CD4-positive, alpha-beta T cell treated with Interferon alpha-2 for 1 hour (primary cell): ENCODE results near the gene TRIP12.
"Not testable (repeated sequence)": the region's sequence is repeated elsewhere in the genome, so short reads cannot be mapped to it uniquely, and the experiment has no call there.

Experiments
- DNase-seq, 2 donors: peaks; one replicate each; pipeline ENCODE4 v3.0.0-alpha.2; 2020 to 2022

TRIP12 gene

DNA sequence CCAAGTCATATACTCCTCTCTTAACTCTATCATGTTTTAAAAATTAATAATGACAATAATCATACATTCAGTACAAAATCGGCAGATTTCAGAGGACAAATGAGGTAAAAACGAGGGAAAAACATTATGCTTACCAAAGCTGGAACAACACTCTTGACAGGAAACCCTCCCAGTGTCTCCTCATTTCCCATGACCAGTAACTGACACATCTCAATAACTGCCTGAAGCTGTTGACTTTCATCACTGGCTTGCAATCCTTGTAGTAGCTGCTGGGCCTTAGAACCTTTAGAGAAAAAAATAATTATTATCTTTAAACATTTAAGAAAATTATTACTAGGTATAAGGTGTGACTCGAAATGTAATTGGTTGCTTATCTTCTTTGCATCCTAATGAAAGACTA lies 103.6 kb downstream of the TRIP12 start:
- DNase-seq, result no peak

DNA sequence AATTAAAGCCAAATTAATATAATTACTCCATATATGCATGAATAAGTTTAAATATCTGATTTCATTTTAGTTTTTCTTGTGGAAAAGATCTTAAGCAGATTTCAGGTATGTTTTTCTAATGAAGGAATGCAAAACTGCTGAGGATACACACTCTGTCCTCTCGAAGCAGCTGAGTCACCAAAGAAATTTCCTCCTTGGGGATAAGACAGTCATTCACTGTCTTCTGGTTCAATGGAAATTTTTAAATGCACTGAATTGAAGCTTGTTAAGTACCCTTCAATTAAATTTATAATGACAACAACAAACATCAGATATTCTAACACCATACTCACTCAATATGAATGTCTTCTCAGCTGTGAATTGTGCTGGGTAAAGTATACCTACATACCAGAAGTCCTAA lies 106.0 kb downstream of the TRIP12 start:
- no peak for DNase-seq

DNA sequence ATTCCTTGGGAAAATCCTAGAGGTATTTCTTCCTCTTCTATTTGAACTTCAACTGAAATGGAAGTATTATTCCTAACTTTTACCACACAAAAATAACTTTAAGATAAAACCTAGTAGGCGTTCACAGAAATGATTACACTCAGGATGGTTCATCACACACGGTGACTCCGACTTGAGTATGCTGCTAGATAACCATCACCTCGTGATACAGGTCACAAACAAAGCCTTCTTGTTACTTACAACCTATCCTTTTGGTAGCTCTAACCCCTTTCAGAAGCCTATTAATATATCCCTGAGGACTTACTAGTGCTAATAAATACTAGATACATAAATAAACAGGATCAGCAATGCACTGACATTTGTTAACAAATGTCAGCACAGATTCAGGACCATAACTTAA lies 106.5 kb downstream of the TRIP12 start:
- DNase-seq, result no peak

DNA sequence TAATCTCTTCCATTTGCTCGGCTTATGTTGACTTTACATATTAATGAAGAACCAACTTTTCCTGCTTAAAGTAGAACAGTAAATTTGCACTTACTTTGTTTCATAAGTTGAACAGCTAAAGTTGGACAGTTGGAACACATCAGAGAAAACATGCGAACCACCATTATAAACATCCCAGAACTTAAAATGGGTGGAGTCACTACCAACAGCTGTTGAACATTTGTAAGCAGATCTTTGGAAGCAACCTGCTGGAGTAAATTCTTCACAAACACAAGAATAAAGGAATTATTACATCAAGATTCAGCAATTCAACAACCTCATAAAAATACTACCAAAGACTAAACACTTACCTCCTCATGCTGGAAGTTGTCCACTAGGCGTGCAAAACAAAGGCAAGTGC lies 111.0 kb downstream of the TRIP12 start:
- no peak for DNase-seq

DNA sequence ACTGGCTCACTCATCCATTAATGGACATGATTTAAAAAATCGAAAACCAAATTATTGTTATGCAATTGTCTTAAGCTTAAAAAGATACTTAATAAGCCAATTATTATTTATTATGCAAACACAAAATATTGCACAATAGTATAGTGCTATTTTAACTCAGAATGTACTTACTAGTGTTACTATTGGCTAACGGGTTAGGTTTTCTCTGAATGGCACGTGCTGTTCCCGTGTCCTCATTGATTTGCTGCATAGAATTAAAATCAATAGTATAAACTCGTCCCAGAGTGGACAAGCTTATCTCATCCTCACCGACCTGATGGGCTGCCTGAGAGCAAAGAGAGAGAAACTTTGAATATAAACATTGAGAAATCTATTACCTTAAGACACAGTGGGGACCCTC lies 116.2 kb downstream of the TRIP12 start:
- no peak for DNase-seq

DNA sequence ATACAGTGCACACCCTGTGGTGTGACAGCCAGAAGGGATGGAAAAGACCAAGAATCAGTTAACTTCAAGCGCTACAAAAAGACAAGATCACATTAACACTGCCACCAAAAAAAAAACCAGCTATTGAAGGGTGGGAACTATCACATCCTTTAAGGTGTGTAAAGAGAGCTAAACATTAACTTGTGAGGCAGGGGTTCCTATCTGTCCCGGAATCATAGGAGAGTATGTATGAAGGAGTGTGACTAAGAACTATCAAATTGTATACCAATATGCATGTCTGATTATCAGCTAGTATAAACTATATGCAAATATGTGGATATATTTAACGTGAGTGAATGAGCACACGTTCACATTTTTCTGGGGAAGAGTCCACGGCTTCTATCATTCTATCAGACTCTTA lies 119.0 kb downstream of the TRIP12 start:
- no peak for DNase-seq

DNA sequence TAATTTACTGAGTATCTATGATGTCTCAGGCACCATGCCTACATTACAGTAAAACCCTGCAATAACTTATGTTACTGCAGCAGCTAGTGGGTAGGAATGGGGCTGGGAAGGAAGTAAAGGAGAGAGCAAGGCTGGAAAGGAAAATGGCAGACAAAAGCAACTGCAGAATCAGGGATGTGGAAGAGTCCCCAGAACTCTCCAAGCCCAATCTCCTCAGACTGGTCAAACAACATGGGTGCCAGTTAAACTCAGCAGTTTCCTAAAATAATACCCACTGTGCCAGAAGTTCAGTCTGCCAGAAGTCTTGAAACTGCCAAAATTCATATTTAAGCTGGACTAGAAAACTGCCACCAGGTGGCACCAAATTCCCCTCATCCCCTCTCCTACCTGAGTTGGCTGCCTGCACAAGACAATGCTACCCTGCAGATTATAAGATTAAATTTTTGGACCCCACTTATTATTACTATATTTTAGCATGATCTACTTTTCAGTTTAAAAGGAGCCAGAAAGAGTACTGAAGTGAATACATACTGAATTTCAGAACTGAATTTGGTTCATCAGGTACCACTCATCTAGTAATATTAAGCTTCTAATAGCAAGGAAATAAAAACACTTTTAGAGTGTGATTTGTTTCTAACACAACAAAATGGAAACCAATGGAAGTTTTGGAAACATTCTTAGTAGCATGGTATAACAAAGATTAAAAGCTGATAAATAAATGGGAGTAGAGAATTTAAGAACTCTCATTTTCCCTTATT lies 120.6 kb downstream of the TRIP12 start:
- DNase-seq, result peak; percentile 58 to 73

DNA sequence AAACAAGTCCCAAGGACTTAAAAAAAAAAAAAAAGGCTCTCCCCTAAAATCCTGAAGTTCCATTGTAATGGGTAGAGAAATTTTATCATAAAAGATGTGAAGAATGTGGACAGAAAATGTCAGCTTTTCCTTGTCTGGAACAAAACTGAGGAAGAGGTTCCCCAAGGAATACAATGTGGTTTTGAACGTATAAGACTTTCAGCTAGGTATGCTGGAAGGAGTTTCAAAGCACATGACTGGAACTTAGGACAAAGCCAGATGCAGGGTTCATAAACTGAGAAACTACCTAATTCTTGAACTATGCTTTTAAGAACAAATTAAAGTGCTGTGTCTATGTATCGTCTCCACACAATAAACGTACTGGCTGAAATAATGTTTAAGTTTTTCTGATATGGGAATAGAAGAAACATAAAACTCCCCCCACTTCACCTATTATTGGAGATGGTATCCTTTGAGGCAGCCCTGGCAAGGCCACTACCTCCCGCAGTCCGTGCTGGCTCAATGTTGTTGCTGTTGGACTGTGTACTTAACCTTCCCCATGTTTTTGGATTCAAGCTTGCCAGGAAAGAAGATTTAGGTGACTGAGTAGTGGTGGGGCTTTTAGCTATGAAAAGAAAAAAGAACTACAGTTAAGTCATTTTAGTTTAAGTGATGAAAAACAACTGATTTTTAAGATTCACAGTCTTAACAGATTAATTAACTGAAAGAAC lies 123.2 kb downstream of the TRIP12 start:
- no peak for DNase-seq

DNA sequence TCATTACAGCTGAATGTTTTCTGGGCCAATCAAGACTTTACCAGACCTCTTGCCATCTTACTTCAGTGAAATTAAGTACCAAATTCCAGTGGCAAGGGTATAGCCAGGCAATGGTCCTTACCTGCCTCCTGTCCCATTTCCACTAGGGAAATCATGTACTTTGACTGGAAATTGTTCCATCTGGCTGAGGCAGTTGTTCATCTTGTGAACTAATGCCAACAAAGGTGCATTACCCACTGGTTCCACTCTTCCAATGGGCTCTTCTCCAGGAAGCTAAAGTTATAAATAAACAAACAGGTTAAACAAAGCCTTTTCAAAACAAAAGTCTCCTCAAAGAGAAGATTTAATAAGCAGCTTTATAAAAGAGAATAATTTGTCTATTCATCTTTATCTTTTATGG lies 126.8 kb downstream of the TRIP12 start:
- no peak for DNase-seq

DNA sequence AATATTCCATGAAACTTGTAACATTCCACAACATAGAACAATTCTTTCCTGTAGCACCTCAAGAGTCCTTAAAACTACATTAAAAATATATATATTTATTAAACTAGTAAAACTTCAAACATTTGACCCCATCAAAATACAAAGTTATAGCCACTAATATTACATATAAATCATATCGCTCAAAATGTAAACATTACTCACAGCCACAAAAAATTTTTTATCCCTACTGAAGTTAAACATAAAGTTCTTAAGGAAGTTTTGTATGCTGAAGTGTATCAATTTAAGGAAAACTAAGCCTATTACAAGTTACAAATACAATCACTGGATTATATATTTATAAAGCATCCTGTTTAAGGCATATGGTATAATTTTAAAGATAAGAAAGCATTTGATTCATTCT lies 127.2 kb downstream of the TRIP12 start:
- no peak for DNase-seq

DNA sequence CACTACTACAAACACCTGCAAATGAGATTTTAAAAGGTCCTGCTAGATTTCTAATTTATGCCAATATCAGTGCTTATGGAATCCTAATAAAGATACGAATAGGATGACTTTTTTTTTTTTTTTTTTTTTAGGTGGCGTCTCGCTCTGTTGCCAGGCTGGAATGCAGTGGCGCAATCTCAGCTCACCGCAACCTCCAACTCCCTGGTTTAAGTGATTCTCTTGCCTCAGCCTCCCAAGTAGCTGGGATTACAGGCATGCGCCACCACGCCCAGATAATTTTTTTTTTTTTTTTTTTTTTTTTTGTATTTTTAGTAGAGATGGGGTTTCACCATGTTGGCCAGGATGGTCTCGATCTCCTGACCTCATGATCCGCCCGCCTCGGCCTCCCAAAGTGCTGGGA lies 135.5 kb downstream of the TRIP12 start:
- not testable (repeated sequence) for DNase-seq

DNA sequence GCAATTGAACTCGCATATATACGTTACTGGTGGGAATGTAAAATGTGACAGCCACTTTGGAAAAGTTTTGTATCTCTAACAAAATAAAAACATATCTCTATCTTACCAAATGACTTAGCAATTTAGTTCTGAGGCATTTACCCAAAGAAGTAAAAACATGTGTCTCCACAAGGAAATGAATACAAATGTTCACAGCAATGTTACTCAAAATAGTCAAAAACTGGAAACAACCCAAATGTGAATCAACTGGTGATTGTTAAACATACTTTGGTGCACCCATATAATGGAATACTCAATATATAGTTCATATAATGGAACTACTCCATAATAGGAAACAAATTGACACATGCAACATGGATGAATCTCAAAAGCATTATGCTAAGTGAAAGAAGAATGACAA lies 137.0 kb downstream of the TRIP12 start:
- no peak for DNase-seq

DNA sequence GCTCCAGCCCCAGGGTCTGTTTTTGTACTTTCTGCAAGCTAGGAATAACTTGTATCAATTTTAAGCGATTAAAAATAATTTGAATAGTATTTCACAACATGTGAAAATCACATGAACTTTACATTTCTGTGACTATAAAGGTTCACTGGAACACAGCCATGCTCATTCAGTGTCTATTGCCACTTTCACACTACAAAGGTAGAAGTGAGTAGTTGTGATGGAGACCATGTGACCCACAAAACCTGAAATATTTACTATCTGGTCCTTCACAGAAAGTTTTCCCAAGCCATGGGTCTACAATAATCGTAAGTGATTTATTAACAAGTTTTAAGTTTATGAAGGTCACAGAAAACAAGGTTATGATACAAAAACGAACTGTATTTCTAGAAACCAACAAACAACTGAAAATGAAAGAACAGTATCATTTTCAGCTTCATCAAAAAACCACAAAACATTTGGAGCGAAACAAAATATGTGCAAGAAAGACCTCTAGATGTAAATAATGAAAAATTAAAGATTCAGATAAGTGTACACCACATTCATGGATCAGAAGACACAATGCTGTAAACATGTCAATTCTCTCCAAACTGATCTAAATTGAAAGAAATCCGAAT lies 138.6 kb downstream of the TRIP12 start:
- DNase-seq, result no peak

DNA sequence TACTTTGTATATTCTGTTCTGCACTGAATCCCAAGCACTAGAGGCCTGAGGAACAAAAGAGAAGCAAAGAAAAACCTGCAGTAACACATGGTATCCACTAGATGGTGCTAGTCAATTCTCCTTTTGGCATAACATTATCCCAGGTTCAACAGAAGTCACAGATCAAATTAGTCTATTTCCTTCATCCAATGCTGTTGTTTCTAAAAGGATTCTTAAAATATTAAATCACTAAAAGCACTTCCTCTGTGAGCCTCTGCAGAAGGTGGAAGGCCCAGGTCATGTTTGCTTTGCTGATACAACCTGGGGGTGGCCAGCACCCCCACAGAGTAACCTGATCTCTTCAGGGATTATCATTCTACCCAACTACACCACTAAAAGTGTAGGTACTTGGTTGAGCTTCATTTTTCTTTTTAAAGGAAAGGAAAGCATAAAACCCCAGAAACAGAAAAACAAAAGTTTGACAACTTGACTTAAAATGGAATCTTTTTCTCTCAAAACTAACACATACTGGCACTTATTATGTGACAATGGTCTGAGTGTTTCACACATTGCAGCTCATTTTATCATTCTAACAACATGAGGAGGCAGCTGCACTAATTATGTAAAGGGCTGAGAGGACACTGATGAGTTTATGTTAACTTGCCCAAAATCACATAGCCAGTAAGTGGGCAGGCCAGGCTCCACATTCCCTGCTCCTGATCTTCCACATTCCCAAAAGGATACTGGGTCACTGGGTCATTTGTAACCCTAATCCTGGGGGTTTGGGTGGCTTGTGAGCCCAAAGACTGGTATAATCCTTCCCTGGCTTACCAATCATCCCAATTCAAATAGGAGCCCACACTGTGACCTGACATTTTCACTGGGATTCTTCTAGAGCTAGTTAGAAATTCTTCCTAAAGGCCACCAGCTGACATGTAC lies 140.7 kb downstream of the TRIP12 start:
- DNase-seq, result peak in 1 of 2 donors; percentile 46

DNA sequence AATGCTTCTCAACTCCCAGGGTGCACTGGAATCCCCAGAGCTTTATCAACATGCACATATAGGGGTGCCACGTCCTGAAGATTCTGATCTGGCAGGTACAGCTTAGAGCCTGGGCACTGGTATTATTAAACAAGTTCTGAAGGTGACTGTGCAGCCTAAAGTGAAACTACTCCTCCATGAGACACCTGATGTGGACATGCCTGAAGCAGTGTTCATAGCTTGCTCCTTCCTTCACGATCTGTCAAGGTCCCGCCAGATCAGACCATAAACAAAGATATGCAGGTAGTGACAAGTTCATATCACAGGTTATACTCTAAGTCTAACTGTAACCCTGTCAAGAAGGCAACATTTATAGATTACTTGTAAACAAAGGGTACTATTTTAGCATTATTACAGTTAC lies 142.2 kb downstream of the TRIP12 start:
- no peak for DNase-seq

DNA sequence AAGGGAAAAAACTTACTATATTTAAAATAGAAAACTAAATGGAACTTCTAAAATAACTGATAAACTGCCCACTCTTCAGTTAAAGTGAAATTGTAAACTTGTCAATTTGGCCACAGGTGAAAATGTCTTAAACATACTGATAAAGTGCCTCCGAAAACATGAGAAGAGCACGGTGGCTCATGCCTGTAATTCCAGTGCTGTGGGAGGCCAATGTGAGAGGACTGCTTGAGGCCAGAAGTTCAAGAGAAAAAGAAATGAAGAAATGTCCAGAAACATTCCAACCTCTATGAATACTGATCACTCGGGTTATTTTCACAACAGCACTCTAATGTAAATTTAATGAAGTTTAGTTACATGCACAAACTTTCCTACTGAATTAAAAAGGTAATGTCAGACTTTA lies 144.1 kb downstream of the TRIP12 start:
- DNase-seq, result no peak

DNA sequence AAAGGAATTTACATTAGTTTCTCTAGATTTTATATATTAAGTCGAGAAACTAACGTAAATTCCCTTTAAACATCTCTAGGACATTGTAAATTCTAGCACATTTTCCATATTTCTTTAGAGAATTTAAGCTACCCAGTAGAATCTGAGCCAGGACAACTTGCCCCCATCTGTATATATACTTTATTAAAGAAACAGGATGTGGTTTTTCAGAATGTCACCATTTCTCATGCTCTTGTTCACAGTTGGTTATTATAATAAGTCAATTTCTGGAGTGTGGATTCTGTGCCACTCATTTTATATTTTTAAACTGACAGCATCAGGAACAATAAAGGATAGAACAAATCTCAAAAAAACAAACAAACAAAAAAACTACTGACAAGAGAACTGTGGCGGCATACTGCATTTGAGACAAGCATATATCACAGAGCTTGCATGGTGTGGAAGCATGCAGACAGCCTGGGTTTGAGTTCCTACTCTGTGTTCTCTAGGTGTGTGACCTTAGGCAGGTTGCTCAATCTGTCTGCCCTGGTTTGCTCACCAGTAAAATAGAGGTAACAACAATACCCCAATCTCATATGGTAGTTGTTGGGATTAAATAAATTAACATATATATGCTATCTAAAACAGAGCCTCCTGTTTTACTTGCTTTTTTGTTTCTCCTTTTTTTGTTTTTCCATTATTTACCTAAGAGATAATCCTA lies 146.0 kb downstream of the TRIP12 start:
- peak in 1 of 2 donors; percentile 20 for DNase-seq

DNA sequence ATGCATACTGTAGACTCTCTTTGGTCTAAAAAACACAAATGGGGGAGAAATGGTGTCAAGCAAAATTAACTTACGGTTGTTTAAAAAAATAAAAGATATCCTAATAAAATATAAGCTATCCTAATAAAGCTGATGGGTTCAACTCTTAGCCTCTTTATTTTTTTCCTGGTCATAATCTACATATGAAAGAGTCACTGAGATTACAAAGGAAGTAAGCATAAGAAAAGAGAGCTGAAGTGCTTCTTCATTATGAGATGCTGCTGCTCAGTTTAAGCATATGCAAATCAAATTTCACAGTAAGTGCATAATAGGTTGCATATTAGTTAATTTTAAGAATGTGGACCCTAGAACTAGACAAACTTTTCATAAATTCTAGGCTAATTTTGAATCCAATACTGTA lies 147.6 kb downstream of the TRIP12 start:
- DNase-seq, result no peak

DNA sequence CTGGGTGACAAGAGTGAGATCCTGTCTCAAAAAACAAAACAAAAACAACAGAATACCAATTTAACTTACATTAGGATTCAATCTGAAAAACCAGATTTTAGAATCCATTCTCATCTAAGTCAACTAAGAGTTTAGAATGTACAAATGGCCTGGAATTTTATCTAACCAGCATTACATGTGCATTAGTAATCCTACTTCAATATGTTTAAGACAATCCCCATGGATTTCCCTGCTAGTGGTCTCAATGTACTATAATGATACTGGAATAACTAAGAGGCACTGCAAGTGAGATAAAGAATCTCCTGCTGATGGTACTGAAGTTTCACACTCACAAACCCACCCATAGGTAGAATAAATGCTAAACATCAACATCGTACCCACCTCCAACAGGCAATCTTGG lies 153.6 kb downstream of the TRIP12 start:
- no peak for DNase-seq

DNA sequence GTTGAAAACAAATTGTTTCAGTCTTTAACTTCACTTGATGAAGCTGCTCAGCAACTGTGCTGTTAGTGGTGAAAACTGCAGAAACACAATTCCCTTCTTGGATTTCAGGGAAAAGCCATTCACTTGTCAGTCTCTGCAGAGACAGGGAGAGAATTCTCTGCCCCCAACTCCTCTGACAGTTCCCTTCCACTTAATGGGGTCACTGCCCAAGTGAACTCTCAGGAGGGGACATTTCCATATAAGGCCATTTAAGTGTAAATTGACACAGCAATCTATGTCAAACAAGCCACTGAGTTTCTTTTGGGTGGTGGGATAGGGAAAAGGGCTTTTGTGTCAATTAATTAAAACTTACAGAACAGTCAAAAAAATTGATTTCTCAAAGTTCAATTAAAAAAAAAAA lies 156.1 kb downstream of the TRIP12 start:
- no peak for DNase-seq

DNA sequence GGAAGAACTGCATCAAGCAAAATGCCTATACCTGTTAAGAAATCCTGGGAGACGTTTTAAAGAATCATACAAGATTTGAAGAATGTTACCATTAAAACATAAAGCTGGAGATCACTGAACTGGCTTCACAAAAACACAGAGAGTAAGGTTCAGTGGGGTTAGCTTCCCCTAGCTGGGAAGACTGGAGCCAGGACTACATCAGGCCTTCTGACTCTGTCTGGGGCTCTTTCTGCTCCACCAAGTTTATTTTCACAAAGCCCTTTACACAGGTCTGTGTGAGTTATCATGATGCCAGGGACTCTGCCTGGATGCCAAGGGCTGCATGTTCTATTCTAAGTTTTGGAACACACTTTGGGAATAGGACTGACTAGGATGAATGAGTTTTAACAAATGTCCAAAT lies 160.1 kb downstream of the TRIP12 start:
- no peak for DNase-seq

DNA sequence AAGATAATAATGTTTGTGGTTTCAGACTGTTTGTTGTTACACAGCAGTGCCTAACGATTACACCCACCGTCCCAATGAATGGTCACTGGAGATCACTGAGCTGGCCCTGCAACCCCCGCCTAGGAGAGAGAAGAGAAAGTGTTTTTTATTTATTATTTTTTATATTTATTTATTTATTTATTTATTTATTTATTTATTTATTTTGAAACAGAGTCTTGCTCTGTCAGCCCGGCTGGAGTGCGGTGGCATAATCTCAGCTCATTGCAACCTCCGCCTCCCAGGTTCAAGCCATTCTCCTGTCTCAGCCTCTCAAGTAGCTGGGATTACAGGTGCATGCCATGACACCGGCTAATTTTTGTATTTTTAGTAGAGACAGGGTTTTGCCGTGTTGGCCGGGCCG lies 164.3 kb downstream of the TRIP12 start:
- DNase-seq, result not testable (repeated sequence)
